ENCODE results near the gene NFKBIZ. TPM values are rescaled to one million over a fixed set of nuclear protein-coding genes. Genes with fewer than 3 reads are reported as not detected.
A peak's percentile ranks its signal among the peaks of the same experiment; 100 is the strongest.

The NFKBIZ gene
- total and polyA plus RNA-seq, 11 donors: 5.6 to 44.8 (median 9.9) TPM

DNA sequence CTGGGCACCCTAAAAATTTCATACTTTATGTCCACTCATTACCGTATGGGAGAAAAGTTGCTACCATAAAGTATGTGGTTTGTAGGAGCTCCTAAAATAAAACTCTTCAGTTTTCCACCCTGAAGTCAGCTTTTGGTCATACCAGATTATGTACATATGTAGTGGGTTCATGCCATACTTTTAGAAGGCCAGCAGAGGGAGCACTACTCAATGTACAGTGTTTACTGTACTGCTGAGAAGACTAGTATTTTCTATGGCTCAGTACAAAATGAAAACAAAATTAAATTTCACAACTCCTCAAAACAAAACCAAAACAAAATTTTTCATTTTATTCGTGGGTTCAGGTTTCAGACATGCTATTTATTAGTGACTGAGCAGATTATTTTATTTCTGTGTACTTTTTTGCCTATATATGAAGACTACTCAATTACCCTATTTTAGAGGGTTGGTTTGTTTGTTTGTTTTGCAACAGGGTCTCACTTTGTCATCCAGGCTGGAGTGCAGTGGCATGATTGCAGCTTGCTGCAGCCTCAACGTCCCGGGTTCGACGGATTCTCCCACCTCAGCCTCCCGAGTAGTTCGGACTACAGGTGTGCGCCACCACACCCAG lies 46.0 kb upstream of the NFKBIZ start:
- Histone ChIP-seq H3K4me1 (peaks cover 0 to 5% (median 0%) of the 10 kb centered on the region in 12 donors), H3K27me3 (no peaks in the 10 kb centered on the region), H3K27ac (peak overlapping the region in 1 of 12 donors; percentile 5), H3K36me3 (peaks cover 0 to 68% (median 47%) of the 10 kb centered on the region in 9 donors), H3K9me3 (peaks cover 0 to 5% (median 0%) of the 10 kb centered on the region in 12 donors), H3K4me3 (no peak overlapping the region)
- TF ChIP-seq, protein P1, sequence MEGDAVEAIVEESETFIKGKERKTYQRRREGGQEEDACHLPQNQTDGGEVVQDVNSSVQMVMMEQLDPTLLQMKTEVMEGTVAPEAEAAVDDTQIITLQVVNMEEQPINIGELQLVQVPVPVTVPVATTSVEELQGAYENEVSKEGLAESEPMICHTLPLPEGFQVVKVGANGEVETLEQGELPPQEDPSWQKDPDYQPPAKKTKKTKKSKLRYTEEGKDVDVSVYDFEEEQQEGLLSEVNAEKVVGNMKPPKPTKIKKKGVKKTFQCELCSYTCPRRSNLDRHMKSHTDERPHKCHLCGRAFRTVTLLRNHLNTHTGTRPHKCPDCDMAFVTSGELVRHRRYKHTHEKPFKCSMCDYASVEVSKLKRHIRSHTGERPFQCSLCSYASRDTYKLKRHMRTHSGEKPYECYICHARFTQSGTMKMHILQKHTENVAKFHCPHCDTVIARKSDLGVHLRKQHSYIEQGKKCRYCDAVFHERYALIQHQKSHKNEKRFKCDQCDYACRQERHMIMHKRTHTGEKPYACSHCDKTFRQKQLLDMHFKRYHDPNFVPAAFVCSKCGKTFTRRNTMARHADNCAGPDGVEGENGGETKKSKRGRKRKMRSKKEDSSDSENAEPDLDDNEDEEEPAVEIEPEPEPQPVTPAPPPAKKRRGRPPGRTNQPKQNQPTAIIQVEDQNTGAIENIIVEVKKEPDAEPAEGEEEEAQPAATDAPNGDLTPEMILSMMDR (IDR thresholded peaks at IDR 0.05): peak; percentile 74 to 95 (median 87)
- no peak for TF ChIP-seq POLR2A (IDR thresholded peaks at IDR 0.05)
- intact Hi-C loops (cut with DNase I): loop anchor here in 6 of 10 donors (5.0 to 10.0 kb wide), 3 partner anchors 729 to 734 kb away; no protein-coding TSS in a partner anchor
- DNase-seq (peak in 2 of 5 donors; percentile 54 to 60), ATAC-seq (peak; percentile 83 to 94 (median 88))
- WGBS, 4 donors: 76 to 79% (median 77%) methylated on average over 9 of the region's 9 CpGs

DNA sequence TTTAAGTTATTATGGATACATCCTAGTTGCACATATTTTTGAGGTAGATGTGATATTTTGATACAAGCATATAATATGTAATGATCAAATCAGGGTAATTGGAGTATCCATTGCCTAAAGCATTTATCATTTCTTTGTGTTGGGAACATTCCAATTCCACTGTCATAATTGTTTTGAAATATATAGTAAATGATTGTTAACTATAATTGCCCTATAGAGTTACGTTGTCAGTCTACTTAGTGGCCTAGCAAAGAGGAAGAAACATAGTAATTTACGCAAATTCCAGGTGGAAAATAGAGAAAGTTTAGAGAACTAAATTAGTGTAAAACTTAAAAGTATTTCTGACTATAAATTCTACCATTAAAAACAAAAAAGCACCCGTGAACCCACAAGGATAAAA lies 45.4 kb upstream of the NFKBIZ start:
- peaks cover 0 to 67% (median 44%) of the 10 kb centered on the region in 9 donors for H3K36me3 ChIP-seq
- H3K27me3 ChIP-seq: no peaks in the 10 kb centered on the region
- intact Hi-C loops (cut with DNase I): loop anchor here in 6 of 10 donors (5.0 to 10.0 kb wide), 3 partner anchors 728 to 733 kb away; no protein-coding TSS in a partner anchor
- H3K4me1 ChIP-seq: peaks cover 0 to 5% (median 0%) of the 10 kb centered on the region in 12 donors
- DNase-seq (no peak), ATAC-seq (no peak)
- H3K27ac ChIP-seq: no peak overlapping the region
- no peak overlapping the region for H3K4me3 ChIP-seq
- peaks cover 0 to 5% (median 0%) of the 10 kb centered on the region in 12 donors for H3K9me3 ChIP-seq
- WGBS, 4 donors: 92 to 97% (median 95%) methylated on average over 3 of the region's 3 CpGs
- TF ChIP-seq, protein P1 (IDR thresholded peaks at IDR 0.05): no peak
- TF ChIP-seq POLR2A (IDR thresholded peaks at IDR 0.05): no peak

DNA sequence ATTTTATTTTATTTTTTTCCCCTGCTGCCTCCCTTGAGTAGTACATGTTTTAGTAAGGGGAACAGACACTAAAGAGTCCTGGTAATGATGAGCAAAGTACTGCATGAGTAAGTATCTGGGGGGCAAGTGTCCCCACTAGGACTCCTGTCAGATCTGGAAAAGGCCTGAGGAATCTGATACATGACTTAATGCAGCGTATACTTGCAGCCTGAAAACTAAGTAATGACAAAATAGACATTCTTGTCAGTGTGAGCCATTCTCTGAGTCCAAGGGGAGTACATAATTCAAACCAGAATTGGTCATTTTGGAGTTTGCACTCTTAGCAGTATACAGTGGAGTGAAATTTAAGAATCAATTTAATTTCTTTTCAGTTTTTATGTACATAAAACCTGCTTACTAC lies 42.8 kb upstream of the NFKBIZ start:
- Histone ChIP-seq H3K4me3 (no peak overlapping the region), H3K27ac (no peak overlapping the region), H3K9me3 (peaks cover 0 to 6% (median 0%) of the 10 kb centered on the region in 12 donors), H3K36me3 (peaks cover 0 to 48% (median 24%) of the 10 kb centered on the region in 9 donors), H3K4me1 (peaks cover 0 to 17% (median 10%) of the 10 kb centered on the region in 12 donors), H3K27me3 (no peaks in the 10 kb centered on the region)
- WGBS, 4 donors: 83 to 96% (median 91%) methylated on average over 1 of the region's 1 CpG
- DNase-seq (no peak), ATAC-seq (no peak)
- TF ChIP-seq POLR2A (IDR thresholded peaks at IDR 0.05): no peak
- TF ChIP-seq, protein P1 (IDR thresholded peaks at IDR 0.05): no peak
- intact Hi-C loops (cut with DNase I): loop anchor here in 7 of 10 donors (2.0 to 10.0 kb wide), 4 partner anchors 46 to 731 kb away; no protein-coding TSS in a partner anchor

DNA sequence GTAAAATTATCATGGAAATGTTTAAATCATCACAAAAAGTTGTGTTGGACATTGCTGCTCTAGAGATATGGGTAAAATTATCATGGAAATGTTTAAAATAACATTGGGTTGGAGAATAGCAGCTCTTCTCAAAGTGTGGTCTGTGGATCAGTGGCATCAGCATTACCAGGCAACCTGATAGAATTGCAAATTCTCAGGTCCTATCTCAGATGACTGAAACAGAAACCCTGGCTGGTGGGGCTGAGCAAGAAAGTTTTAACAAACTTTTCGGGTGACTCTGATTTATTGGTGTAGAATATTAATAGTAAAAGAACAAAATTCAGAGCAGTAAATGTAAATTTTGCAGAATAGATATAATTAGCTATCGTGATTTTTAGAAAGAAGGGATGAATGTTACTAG lies 41.4 kb upstream of the NFKBIZ start:
- H3K9me3 ChIP-seq: peaks cover 0 to 6% (median 0%) of the 10 kb centered on the region in 12 donors
- intact Hi-C loops (cut with DNase I): loop anchor here in 9 of 10 donors (2.0 to 10.0 kb wide), 4 partner anchors 44 to 729 kb away; no protein-coding TSS in a partner anchor
- ATAC-seq (no peak), DNase-seq (no peak)
- no peak overlapping the region for H3K4me3 ChIP-seq
- peaks cover 0 to 17% (median 10%) of the 10 kb centered on the region in 12 donors for H3K4me1 ChIP-seq
- no peaks in the 10 kb centered on the region for H3K27me3 ChIP-seq
- no peak overlapping the region for H3K27ac ChIP-seq
- TF ChIP-seq, protein P1 (IDR thresholded peaks at IDR 0.05): no peak
- no peak for TF ChIP-seq POLR2A (IDR thresholded peaks at IDR 0.05)
- peaks cover 0 to 39% (median 15%) of the 10 kb centered on the region in 9 donors for H3K36me3 ChIP-seq
- 93 to 100% (median 94%) methylated on average over 2 of the region's 2 CpGs for WGBS, 4 donors
